ENCODE measurements around the gene SNAPC5. TPM values are rescaled to one million over a fixed set of nuclear protein-coding genes. Genes with fewer than 3 reads are reported as not detected.

The SNAPC5 gene
- total and polyA plus RNA-seq, 2 of the 13 experiments (the other 11 are each of a cell fraction or from before 2014, with no cell fraction given) = 14.8 to 36.2 TPM

GRCh38 chr15:66504563-66505429 lies 7.2 kb upstream of the SNAPC5 start, which contains the start of the genes RPL4 and ZWILCH (continued):
- TF ChIP-seq RFX3 (CRISPR knock-in tag; IDR thresholded peaks at IDR 0.05) (no peak), STAT5B (CRISPR knock-in tag; IDR thresholded peaks at IDR 0.05) (no peak), ZNF337 (CRISPR knock-in tag; IDR thresholded peaks at IDR 0.05; ENCODE audit: borderline replicate concordance, low read depth) (peak; percentile 91), CBX2 (IDR thresholded peaks at IDR 0.05; ENCODE audit: low read depth, low read length) (no peak), CBX2 (CRISPR knock-in tag; IDR thresholded peaks at IDR 0.05; ENCODE audit: low read depth) (no peak), ZSCAN22 (CRISPR knock-in tag; IDR thresholded peaks at IDR 0.05) (no peak), ZNF329 (CRISPR knock-in tag; IDR thresholded peaks at IDR 0.05; ENCODE audit: low read depth) (no peak), HOXA5 (CRISPR knock-in tag; IDR thresholded peaks at IDR 0.05) (no peak), AGO1 (IDR thresholded peaks at IDR 0.05; ENCODE audit: low read depth, low read length, poor library complexity, severe bottlenecking) (no peak), NBN (conservative IDR thresholded peaks at IDR 0.05) (no peak), IRF1 (CRISPR knock-in tag; IDR thresholded peaks at IDR 0.05; ENCODE audit: low read depth) (no peak), GMEB1 (CRISPR knock-in tag; IDR thresholded peaks at IDR 0.05; ENCODE audit: borderline replicate concordance) (peak; percentile 34; the same call in 1 of the 2 replicates), ETV5 (CRISPR knock-in tag; IDR thresholded peaks at IDR 0.05; ENCODE audit: borderline replicate concordance) (peak; percentile 51), HBP1 (CRISPR knock-in tag; IDR thresholded peaks at IDR 0.05; ENCODE audit: low read depth) (peak; percentile 80), HMG20B (CRISPR knock-in tag; conservative IDR thresholded peaks at IDR 0.05) (0 out of 2 replicates have a peak, but pooled peaks have one; percentile 14), ZNF512B (CRISPR knock-in tag; IDR thresholded peaks at IDR 0.05; ENCODE audit: borderline replicate concordance) (no peak), ZNF274 (CRISPR knock-in tag; IDR thresholded peaks at IDR 0.05) (peak; percentile 43; the same call in 1 of the 2 replicates), CEBPZ (IDR thresholded peaks at IDR 0.05; ENCODE audit: low read length) (no peak), BORCS8-MEF2B (CRISPR knock-in tag; IDR thresholded peaks at IDR 0.05) (0 out of 2 replicates have a peak, but pooled peaks have one; percentile 43)

Measured in HepG2 (cell line).